Liver (tissue), 3 donors: ENCODE measurements around the gene NOTCH4.

Experiments
- CTCF ChIP-seq: fragments of 150-350 bp; IDR thresholded peaks from 2 replicates; pipeline ENCODE4 v1.5.1; 2017; ENCODE audit warnings: improper control_type of control experiment, low read depth, low read length; ENCODE audit not compliant: missing input control
- EGR1 ChIP-seq, 2 donors: IDR thresholded peaks; 2 replicates each; pipeline ENCODE4 v1.6.1; 2016 to 2018; ENCODE audit warnings: antibody characterized with exemption in 2 of 2, low read depth in 2 of 2
- FOXA2 ChIP-seq: IDR thresholded peaks from 2 replicates; pipeline ENCODE4 v1.6.1; 2016; ENCODE audit warnings: antibody characterized with exemption
- REST ChIP-seq: IDR thresholded peaks from 2 replicates; pipeline ENCODE4 v1.6.1; 2016; ENCODE audit warnings: antibody characterized with exemption, mild to moderate bottlenecking
- RXRA ChIP-seq, 2 donors: IDR thresholded peaks; 2 replicates each; pipeline ENCODE4 v1.6.1; 2017 to 2018; ENCODE audit warnings: antibody characterized with exemption in 2 of 2, mild to moderate bottlenecking in 1 of 2
- TAF1 ChIP-seq: conservative IDR thresholded peaks from 2 replicates; pipeline ENCODE4 v1.6.1; 2016; ENCODE audit warnings: antibody characterized with exemption, mild to moderate bottlenecking
- YY1 ChIP-seq: IDR thresholded peaks from 2 replicates; pipeline ENCODE4 v1.6.1; 2016; ENCODE audit warnings: antibody characterized with exemption, mild to moderate bottlenecking
- donor health status: healthy.
- donor health status: healthy.

- no peak for TF ChIP-seq RXRA (IDR thresholded peaks at IDR 0.05)
- TF ChIP-seq CTCF: no peak
- no peak for TF ChIP-seq FOXA2
- TF ChIP-seq YY1: peak; percentile 36
- peak; percentile 40 for TF ChIP-seq TAF1
- peak; percentile 58 for TF ChIP-seq REST
- peak in 1 of 2 donors; percentile 89 for TF ChIP-seq EGR1 (IDR thresholded peaks at IDR 0.05; ENCODE audit: low read depth in 2 of 2)
Observed at GRCh38 chr6:32195902-32196681, 27.8 kb downstream of the NOTCH4 start.
